NT2/D1 (cell line): Measurements from ENCODE around the gene SPPL3.
"Not testable (repeated sequence)": the region's sequence is repeated elsewhere in the genome, so short reads cannot be mapped to it uniquely, and the experiment has no call there.

Source experiments
- SUZ12 ChIP-seq: IDR thresholded peaks from 2 replicates; pipeline ENCODE4 v1.6.1; 2011; ENCODE audit not compliant: insufficient read length, insufficient read depth; ENCODE audit errors: extremely low read depth
- YY1 ChIP-seq: IDR thresholded peaks from 2 replicates; pipeline ENCODE4 v1.6.1; 2011; ENCODE audit not compliant: insufficient read length, insufficient read depth
- ZNF274 ChIP-seq: IDR thresholded peaks from 2 replicates; pipeline ENCODE4 v1.6.1; 2011; ENCODE audit warnings: mild to moderate bottlenecking, low read depth, low read length

DNA sequence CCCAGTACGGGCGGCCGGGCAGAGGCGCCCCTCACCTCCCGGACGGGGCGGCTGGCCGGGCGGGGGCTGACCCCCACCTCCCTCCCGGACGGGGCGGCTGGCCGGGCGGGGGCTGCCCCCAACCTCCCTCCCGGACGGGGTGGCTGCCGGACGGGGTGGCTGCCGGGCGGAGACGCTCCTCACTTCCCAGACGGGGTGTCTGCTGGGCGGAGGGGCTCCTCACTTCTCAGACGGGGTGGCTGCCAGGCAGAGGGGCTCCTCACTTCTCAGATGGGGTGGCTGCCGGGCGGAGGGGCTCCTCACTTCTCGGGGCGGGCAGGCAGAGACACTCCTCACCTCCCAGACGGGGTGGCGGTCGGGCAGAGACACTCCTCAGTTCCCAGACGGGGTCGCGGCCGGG lies 172.0 kb downstream of the SPPL3 start:
- not testable (repeated sequence) for TF ChIP-seq ZNF274, YY1, SUZ12
